Epithelial cell of prostate (primary cell): ENCODE results near the gene PRPF4.
A peak's percentile ranks its signal among the peaks of the same experiment; 100 is the strongest.
"Not testable (repeated sequence)": the region's sequence is repeated elsewhere in the genome, so short reads cannot be mapped to it uniquely, and the experiment has no call there.

ENCODE experiments used
- DNase-seq: peaks from one replicate; pipeline ENCODE4 v3.0.0-alpha.2; 2011; ENCODE audit warnings: low read depth, low spot score
- H3K27ac ChIP-seq: fragments of 450-650 bp; 2 replicates; pipeline ENCODE4 v1.5.1; 2017; ENCODE audit warnings: mild to moderate bottlenecking

PRPF4 gene

GRCh38 chr9:113275157-113276131 lies at the start of gene PRPF4, which contains the start of gene CDC26:
TSS of gene PRPF4 (plus strand) at chr9:113275658. CDS start at chr9:113275744, 86 bp downstream.
TSS of gene CDC26 (minus strand) at chr9:113275572. CDS start at chr9:113272507, 3,065 bp downstream.
- peak within 1 kb of the TSS; percentile 74 for H3K27ac ChIP-seq
- DNase-seq = peak; percentile 92

- no peak overlapping the region for H3K27ac ChIP-seq
- no peak for DNase-seq
Observed at GRCh38 chr9:113227436-113227835, 48.0 kb upstream of the PRPF4 start.

- no peak overlapping the region for H3K27ac ChIP-seq
- no peak for DNase-seq
Observed at GRCh38 chr9:113228130-113228665, 47.3 kb upstream of the PRPF4 start.

- H3K27ac ChIP-seq = no peak overlapping the region
- no peak for DNase-seq
Observed at GRCh38 chr9:113231701-113232100, 43.8 kb upstream of the PRPF4 start.

- DNase-seq, H3K27ac ChIP-seq: not testable (repeated sequence)
Observed at GRCh38 chr9:113235701-113236255, 39.7 kb upstream of the PRPF4 start.

GRCh38 chr9:113237026-113237425 lies 38.4 kb upstream of the PRPF4 start:
- no peak overlapping the region for H3K27ac ChIP-seq
- no peak for DNase-seq

- DNase-seq = no peak
- no peak overlapping the region for H3K27ac ChIP-seq
Observed at GRCh38 chr9:113238202-113238858, 37.1 kb upstream of the PRPF4 start.

GRCh38 chr9:113238859-113239232 lies 36.6 kb upstream of the PRPF4 start:
- DNase-seq = no peak
- no peak overlapping the region for H3K27ac ChIP-seq

GRCh38 chr9:113241161-113241560 lies 34.3 kb upstream of the PRPF4 start:
- DNase-seq = no peak
- H3K27ac ChIP-seq = no peak overlapping the region

GRCh38 chr9:113244556-113244955 lies 30.9 kb upstream of the PRPF4 start:
- H3K27ac ChIP-seq = no peak overlapping the region
- no peak for DNase-seq

GRCh38 chr9:113245894-113246293 lies 29.6 kb upstream of the PRPF4 start:
- DNase-seq = no peak
- H3K27ac ChIP-seq = no peak overlapping the region

GRCh38 chr9:113246928-113247327 lies 28.5 kb upstream of the PRPF4 start:
- H3K27ac ChIP-seq = no peak overlapping the region
- no peak for DNase-seq

GRCh38 chr9:113247640-113248039 lies 27.8 kb upstream of the PRPF4 start:
- H3K27ac ChIP-seq = no peak overlapping the region
- no peak for DNase-seq

GRCh38 chr9:113249661-113250060 lies 25.8 kb upstream of the PRPF4 start:
- not testable (repeated sequence) for DNase-seq, H3K27ac ChIP-seq

- no peak overlapping the region for H3K27ac ChIP-seq
- no peak for DNase-seq
Observed at GRCh38 chr9:113250807-113251206, 24.7 kb upstream of the PRPF4 start.

- no peak for DNase-seq
- no peak overlapping the region for H3K27ac ChIP-seq
Observed at GRCh38 chr9:113254991-113255390, 20.5 kb upstream of the PRPF4 start.

GRCh38 chr9:113255438-113255837 lies 20.0 kb upstream of the PRPF4 start:
- DNase-seq = no peak
- H3K27ac ChIP-seq = no peak overlapping the region

- DNase-seq = no peak
- H3K27ac ChIP-seq = no peak overlapping the region
Observed at GRCh38 chr9:113257863-113258262, 17.6 kb upstream of the PRPF4 start.

- no peak overlapping the region for H3K27ac ChIP-seq
- no peak for DNase-seq
Observed at GRCh38 chr9:113258282-113258681, 17.2 kb upstream of the PRPF4 start.

GRCh38 chr9:113261917-113262671 lies 13.4 kb upstream of the PRPF4 start:
- no peak for DNase-seq

More at GRCh38 chr9:113261917-113262671, 13.4 kb upstream of the PRPF4 start:
- H3K27ac ChIP-seq = no peak overlapping the region
